ENCODE results near the gene ACSS2.

Gene ACSS2

DNA sequence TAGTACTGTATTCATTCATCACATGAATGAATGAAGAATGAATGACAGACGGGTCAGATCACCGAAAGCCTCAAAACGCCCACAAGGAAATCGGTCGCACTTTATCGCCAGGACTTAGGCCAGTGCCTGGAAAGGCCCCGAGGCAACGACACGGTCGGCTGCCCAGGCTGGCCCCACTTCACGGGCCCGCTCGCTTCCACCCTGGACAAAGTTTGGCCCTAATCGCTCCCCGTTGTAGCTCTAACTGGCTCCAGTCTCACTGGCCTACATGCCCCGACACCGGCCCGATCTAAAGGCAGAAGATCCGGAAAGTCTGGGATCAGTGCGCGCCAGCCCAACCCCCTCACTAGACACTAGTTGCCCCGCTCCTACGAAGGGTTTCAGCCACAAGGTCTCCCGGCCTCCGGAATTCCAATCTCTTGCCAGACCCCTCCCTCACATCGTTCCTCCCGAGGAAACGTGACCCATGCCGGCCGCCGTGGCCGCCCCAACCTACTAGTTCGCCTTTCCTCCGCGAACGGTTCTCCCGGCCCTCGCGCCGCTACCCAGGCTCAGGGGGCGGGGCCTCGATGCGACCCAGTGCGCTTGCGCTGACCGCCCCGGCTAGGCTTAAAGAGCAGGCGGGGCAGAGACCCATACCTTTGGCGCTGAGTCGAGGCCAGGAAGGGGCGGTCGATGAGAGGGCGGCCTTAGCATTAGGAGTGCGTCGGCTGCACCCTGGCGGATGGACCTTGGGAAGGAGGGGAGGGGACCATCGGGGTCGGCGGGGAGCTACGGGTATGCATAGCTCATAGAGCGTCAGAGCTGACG, 79.0 kb downstream of the ACSS2 start, which contains the start of the genes GSS and MYH7B:
TSS of gene GSS (minus strand) at position 576 of the 810 bp plus-strand sequence. CDS start 3,954 bp downstream, outside the sequence.
TSS of gene MYH7B (plus strand) at position 638 of the 810 bp plus-strand sequence. CDS start 22,138 bp downstream, outside the sequence.
- FAIRE-seq = peak; percentile 84
- peak; percentile 93 for DNase-seq (ENCODE audit: insufficient read length)
- TF ChIP-seq POLR2AphosphoS5 (IDR thresholded peaks at IDR 0.05; ENCODE audit: low read depth, low read length) = peak; percentile 79; the same call in 1 of the 2 replicates
- TF ChIP-seq TAF1 (IDR thresholded peaks at IDR 0.05; ENCODE audit: borderline replicate concordance, low read depth, low read length) = peak; percentile 96
- TF ChIP-seq POLR2A (IDR thresholded peaks at IDR 0.05; ENCODE audit: low read depth, low read length) = peak; percentile 89

- TF ChIP-seq TAF1 (IDR thresholded peaks at IDR 0.05; ENCODE audit: borderline replicate concordance, low read depth, low read length) = no peak
- no peak for TF ChIP-seq POLR2A (IDR thresholded peaks at IDR 0.05; ENCODE audit: low read depth, low read length)
- no peak for TF ChIP-seq POLR2AphosphoS5 (IDR thresholded peaks at IDR 0.05; ENCODE audit: low read depth, low read length)
- DNase-seq (ENCODE audit: insufficient read length) (no peak), FAIRE-seq (no peak)
These were observed 79.6 kb downstream of the ACSS2 start for GRCh38 chr20:34956041-34956458.

GRCh38 chr20:34956751-34957472, 80.5 kb downstream of the ACSS2 start:
- TF ChIP-seq TAF1 (IDR thresholded peaks at IDR 0.05; ENCODE audit: borderline replicate concordance, low read depth, low read length) = no peak
- TF ChIP-seq POLR2A (IDR thresholded peaks at IDR 0.05; ENCODE audit: low read depth, low read length) = no peak
- TF ChIP-seq POLR2AphosphoS5 (IDR thresholded peaks at IDR 0.05; ENCODE audit: low read depth, low read length) = no peak
- DNase-seq (ENCODE audit: insufficient read length) (no peak), FAIRE-seq (no peak)

DNA sequence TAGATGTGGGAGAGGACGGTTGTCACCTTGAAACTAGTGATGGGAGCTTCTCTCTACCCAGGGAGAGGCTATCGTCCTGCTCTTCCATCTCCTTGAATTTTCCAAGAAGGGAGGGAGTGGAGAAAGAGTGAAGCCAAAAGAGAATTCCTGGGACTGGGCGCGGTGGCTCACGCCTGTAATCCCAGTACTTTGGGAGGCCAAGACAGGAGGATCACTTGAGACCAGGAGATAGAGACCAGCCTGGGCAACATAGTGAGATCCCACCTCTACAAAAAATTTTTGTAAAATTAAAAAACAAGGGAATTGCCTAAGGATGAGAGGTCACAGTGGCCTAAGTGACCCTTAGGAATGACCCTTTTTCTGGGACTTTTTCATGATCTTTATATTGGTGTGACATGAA, 88.1 kb downstream of the ACSS2 start:
- TF ChIP-seq TAF1 (IDR thresholded peaks at IDR 0.05; ENCODE audit: borderline replicate concordance, low read depth, low read length) (no peak), POLR2AphosphoS5 (IDR thresholded peaks at IDR 0.05; ENCODE audit: low read depth, low read length) (no peak), POLR2A (IDR thresholded peaks at IDR 0.05; ENCODE audit: low read depth, low read length) (no peak)
- DNase-seq (ENCODE audit: insufficient read length) (no peak), FAIRE-seq (no peak)

- DNase-seq (ENCODE audit: insufficient read length) (no peak), FAIRE-seq (no peak)
- no peak for TF ChIP-seq POLR2A (IDR thresholded peaks at IDR 0.05; ENCODE audit: low read depth, low read length)
- no peak for TF ChIP-seq POLR2AphosphoS5 (IDR thresholded peaks at IDR 0.05; ENCODE audit: low read depth, low read length)
- TF ChIP-seq TAF1 (IDR thresholded peaks at IDR 0.05; ENCODE audit: borderline replicate concordance, low read depth, low read length) = no peak
These were observed 88.6 kb downstream of the ACSS2 start for GRCh38 chr20:34965051-34965450.

DNA sequence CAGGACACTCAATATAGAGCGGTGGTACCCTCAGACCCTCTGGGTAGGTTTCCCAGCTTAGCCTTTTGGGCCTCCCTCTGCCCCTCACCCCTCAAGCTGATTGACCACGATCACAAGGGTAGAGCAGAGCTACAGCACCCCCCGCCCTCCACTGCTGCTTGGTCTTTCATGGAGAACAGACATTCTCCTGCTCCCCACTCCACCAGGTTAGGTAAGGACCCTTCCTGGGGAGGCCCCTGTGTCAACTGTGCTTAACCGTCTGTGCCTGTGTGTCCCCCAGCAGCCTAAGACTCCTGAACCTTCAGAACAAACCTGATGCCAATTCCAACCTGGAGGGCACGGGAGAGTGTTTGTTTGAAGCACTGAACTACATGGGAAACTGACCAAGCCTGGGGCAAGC, 91.0 kb downstream of the ACSS2 start:
- TF ChIP-seq POLR2AphosphoS5 (IDR thresholded peaks at IDR 0.05; ENCODE audit: low read depth, low read length) = no peak
- no peak for TF ChIP-seq TAF1 (IDR thresholded peaks at IDR 0.05; ENCODE audit: borderline replicate concordance, low read depth, low read length)
- no peak for TF ChIP-seq POLR2A (IDR thresholded peaks at IDR 0.05; ENCODE audit: low read depth, low read length)
- DNase-seq (ENCODE audit: insufficient read length) (no peak), FAIRE-seq (no peak)

DNA sequence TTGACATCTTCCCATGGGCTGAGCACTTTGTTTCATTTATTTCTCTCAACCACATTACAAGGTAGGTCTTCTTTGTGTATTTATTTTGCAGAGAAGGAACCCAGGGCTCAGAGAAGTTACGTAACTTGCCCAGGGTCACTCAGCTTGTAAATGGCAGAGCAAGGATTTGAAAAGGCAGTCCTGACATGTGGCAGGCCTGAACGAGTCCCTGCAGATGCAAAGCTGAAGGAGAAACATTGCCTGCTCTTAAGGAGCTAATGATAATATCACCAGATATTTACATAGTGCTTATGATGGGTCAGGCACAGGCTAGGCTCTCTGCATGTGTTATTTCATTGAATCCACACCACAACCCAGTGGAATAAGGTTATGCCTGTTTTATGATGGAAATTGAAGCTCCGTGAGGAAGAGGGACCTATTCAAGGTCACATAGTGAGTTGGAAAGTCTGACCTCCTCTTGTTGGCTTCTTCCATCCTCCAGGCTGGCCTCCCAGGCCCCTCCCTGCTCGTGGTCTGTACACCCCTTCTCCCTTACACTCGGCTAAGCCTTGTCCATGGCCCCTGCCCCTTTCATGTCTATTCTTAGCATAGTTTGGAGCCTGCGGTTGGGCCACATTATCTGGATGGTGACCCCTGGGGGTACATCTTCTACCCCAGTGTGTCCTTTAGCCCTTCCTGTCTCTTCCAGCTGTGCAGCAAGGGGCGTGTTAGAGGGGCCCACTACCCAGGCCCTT, 91.8 kb downstream of the ACSS2 start:
- TF ChIP-seq POLR2A (IDR thresholded peaks at IDR 0.05; ENCODE audit: low read depth, low read length) (no peak), POLR2AphosphoS5 (IDR thresholded peaks at IDR 0.05; ENCODE audit: low read depth, low read length) (no peak), TAF1 (IDR thresholded peaks at IDR 0.05; ENCODE audit: borderline replicate concordance, low read depth, low read length) (no peak)
- DNase-seq (ENCODE audit: insufficient read length) (no peak), FAIRE-seq (no peak)

GRCh38 chr20:34970193-34970840, 93.9 kb downstream of the ACSS2 start:
- FAIRE-seq = no peak
- TF ChIP-seq POLR2A (IDR thresholded peaks at IDR 0.05; ENCODE audit: low read depth, low read length) = no peak
- TF ChIP-seq TAF1 (IDR thresholded peaks at IDR 0.05; ENCODE audit: borderline replicate concordance, low read depth, low read length) = no peak
- no peak for TF ChIP-seq POLR2AphosphoS5 (IDR thresholded peaks at IDR 0.05; ENCODE audit: low read depth, low read length)
- DNase-seq (ENCODE audit: insufficient read length) = no peak

- no peak for DNase-seq (ENCODE audit: insufficient read length)
- no peak for FAIRE-seq
These were observed 94.6 kb downstream of the ACSS2 start for GRCh38 chr20:34970846-34971560.

More at GRCh38 chr20:34970846-34971560, 94.6 kb downstream of the ACSS2 start:
- TF ChIP-seq TAF1 (IDR thresholded peaks at IDR 0.05; ENCODE audit: borderline replicate concordance, low read depth, low read length) (no peak), POLR2A (IDR thresholded peaks at IDR 0.05; ENCODE audit: low read depth, low read length) (no peak), POLR2AphosphoS5 (IDR thresholded peaks at IDR 0.05; ENCODE audit: low read depth, low read length) (no peak)

Data from GM12892 (cell line).